ENCODE data around the gene PFN3.

PFN3 gene

GRCh38 chr5:177435847-177436536 lies 35.5 kb upstream of the PFN3 start:
- DNase-seq = no peak

GRCh38 chr5:177434942-177435738 lies 34.7 kb upstream of the PFN3 start:
- DNase-seq = no peak

- DNase-seq = no peak
Measured at GRCh38 chr5:177434437-177434836, 34.0 kb upstream of the PFN3 start.

GRCh38 chr5:177433658-177434217 lies 33.3 kb upstream of the PFN3 start:
- DNase-seq = no peak

GRCh38 chr5:177432839-177433657 lies 32.6 kb upstream of the PFN3 start:
- DNase-seq = no peak

GRCh38 chr5:177432143-177432838 lies 31.8 kb upstream of the PFN3 start:
- DNase-seq = no peak

- DNase-seq = no peak
Measured at GRCh38 chr5:177431317-177432142, 31.1 kb upstream of the PFN3 start.

- no peak for DNase-seq
Measured at GRCh38 chr5:177430972-177431316, 30.5 kb upstream of the PFN3 start.

GRCh38 chr5:177430140-177430951 lies 29.9 kb upstream of the PFN3 start:
- no peak for DNase-seq

- DNase-seq = no peak
Measured at GRCh38 chr5:177429248-177430040, 29.0 kb upstream of the PFN3 start.

GRCh38 chr5:177428574-177429217 lies 28.2 kb upstream of the PFN3 start:
- no peak for DNase-seq

GRCh38 chr5:177427919-177428573 lies 27.6 kb upstream of the PFN3 start:
- no peak for DNase-seq

- no peak for DNase-seq
Measured at GRCh38 chr5:177427211-177427822, 26.9 kb upstream of the PFN3 start.

GRCh38 chr5:177426566-177427210 lies 26.2 kb upstream of the PFN3 start, which contains the start of gene GRK6:
GRK6 (plus strand) TSS chr5:177426676; CDS start chr5:177426846, 170 bp downstream.
- DNase-seq = no peak

- peak; percentile 98 for DNase-seq
Measured at GRCh38 chr5:177425801-177426565, 25.5 kb upstream of the PFN3 start.

GRCh38 chr5:177425196-177425800 lies 24.8 kb upstream of the PFN3 start:
- DNase-seq = no peak

GRCh38 chr5:177423671-177424070 lies 23.2 kb upstream of the PFN3 start:
- no peak for DNase-seq

Data from NCI-H187 treated with DMSO at 0.1 percent for 48 hours (cell line).